Measurements from ENCODE around the gene TOMM20L. TPM values are rescaled to one million over a fixed set of nuclear protein-coding genes. Genes with fewer than 3 reads are reported as not detected.

Gene TOMM20L
- total RNA-seq, 1 experiment from 2014 or later: not detected

- DNase-seq (ENCODE audit: low spot score): peak; percentile 91
These were observed 31.8 kb downstream of the TOMM20L start, which contains the start of the genes KIAA0586 and TIMM9 for GRCh38 chr14:58427281-58428117. Gene KIAA0586 (plus strand): TSS chr14:58427719. CDS start chr14:58428265, 546 bp downstream. Gene TIMM9 (minus strand): TSS chr14:58427531. CDS start chr14:58411945, 15,586 bp downstream.

GRCh38 chr14:58428118-58428683, 32.5 kb downstream of the TOMM20L start:
- peak; percentile 19 for DNase-seq (ENCODE audit: low spot score)

- DNase-seq (ENCODE audit: low spot score): peak; percentile 42
These were observed 34.4 kb downstream of the TOMM20L start for GRCh38 chr14:58430156-58430555.

- no peak for DNase-seq (ENCODE audit: low spot score)
These were observed 43.7 kb downstream of the TOMM20L start for GRCh38 chr14:58439476-58439875.

GRCh38 chr14:58444627-58445026, 48.9 kb downstream of the TOMM20L start:
- no peak for DNase-seq (ENCODE audit: low spot score)

- DNase-seq (ENCODE audit: low spot score): no peak
These were observed 60.0 kb downstream of the TOMM20L start for GRCh38 chr14:58455593-58456265.

Other genes with a start within 250 kb of the TOMM20L start
- gene ARMH4, start 243.7 kb upstream of the TOMM20L start, total RNA-seq (2014; rRNA removed; shearing (Covaris generic)): 3.1 and 4.0 TPM in 2 replicates
- 78.3 and 81.8 TPM in 2 replicates for gene ACTR10, start 195.8 kb upstream of the TOMM20L start, total RNA-seq (2014; rRNA removed; shearing (Covaris generic))
- gene PSMA3, start 151.1 kb upstream of the TOMM20L start, total RNA-seq (2014; rRNA removed; shearing (Covaris generic)): 163 and 205 TPM in 2 replicates
- gene ARID4A, start 97.4 kb upstream of the TOMM20L start, total RNA-seq (2014; rRNA removed; shearing (Covaris generic)): 4.2 and 4.6 TPM in 2 replicates
- gene TIMM9, start 31.6 kb downstream of the TOMM20L start, total RNA-seq (2014; rRNA removed; shearing (Covaris generic)): 35.1 and 52.2 TPM in 2 replicates
- 18.6 and 21.3 TPM in 2 replicates for gene KIAA0586, start 31.8 kb downstream of the TOMM20L start, total RNA-seq (2014; rRNA removed; shearing (Covaris generic))
- 0.77 and 1.7 TPM in 2 replicates for gene DACT1, start 242.0 kb downstream of the TOMM20L start, total RNA-seq (2014; rRNA removed; shearing (Covaris generic))